COLO829 (cell line): Measurements from ENCODE around the gene MRI1.
A peak's percentile ranks its signal among the peaks of the same experiment; 100 is the strongest.
"Not testable (repeated sequence)": the region's sequence is repeated elsewhere in the genome, so short reads cannot be mapped to it uniquely, and the experiment has no call there.

Experiments
- DNase-seq: peaks from one replicate; pipeline ENCODE4 v3.0.0; 2012; ENCODE audit warnings: low spot score

Gene MRI1

DNA sequence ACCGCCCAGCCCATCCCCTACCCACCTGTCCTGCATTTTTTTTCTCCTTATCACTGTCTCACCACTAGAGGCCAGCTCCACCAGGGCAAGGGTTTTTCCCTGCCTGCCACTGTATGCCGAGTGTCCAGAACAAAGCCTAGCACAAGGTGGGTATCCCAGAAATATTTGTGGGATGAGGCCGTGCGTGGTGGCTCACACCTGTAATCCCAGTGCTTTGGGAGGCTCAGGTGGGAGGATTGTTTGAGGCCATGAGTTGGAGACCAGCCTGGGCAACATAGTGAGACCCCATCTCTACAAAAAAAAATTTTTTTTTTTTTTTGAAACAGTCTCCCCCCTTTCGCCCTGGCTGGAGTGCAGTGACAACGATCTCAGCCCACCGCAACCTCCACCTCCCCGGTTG is 2.9 kb upstream of the MRI1 start:
- DNase-seq, result no peak

GRCh38 chr19:13762635-13763235 is 1.6 kb upstream of the MRI1 start:
- no peak for DNase-seq

- no peak for DNase-seq
These were observed 1.1 kb upstream of the MRI1 start for GRCh38 chr19:13763265-13763664.

GRCh38 chr19:13764821-13765394 is 586 bp downstream of the MRI1 start:
- no peak for DNase-seq

- no peak for DNase-seq
These were observed 1.2 kb downstream of the MRI1 start for GRCh38 chr19:13765395-13766094.

DNA sequence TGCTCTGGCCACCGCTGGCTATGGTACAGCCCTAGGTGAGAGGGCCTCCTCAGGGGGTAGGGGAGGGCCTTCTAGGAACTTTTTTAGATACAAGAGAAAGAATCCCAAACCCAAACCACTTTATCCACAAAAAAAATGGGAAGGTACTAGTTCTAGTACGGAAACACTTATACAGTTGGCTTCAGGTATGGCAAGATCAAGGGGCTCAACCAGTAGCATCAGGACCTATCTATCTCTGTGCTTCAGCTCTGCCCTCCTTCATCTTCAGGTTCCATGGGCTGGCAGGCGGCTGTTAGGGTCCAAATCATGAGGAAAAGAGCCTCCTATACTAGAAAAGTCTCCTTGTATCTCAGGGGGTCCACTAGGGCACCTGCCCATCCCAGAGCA is 1.8 kb downstream of the MRI1 start:
- DNase-seq, result no peak

DNA sequence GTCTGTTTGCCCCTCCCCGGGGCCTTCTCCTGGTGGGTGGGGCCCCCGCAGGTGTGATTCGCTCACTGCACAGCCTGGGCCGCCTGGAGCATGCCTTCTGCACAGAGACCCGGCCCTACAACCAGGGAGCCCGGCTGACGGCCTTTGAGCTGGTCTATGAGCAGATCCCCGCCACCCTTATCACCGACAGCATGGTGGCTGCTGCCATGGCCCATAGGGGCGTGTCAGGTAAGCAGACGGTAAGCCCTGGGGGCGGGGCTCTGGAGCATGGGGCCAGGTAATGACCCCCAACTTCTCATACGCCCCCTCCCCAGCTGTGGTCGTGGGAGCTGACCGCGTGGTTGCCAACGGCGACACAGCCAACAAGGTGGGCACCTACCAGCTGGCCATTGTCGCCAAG is 4.2 kb downstream of the MRI1 start:
- no peak for DNase-seq

- no peak for DNase-seq
These were observed 5.8 kb downstream of the MRI1 start for GRCh38 chr19:13770013-13770635.

- peak; percentile 93 for DNase-seq
These were observed 10.2 kb downstream of the MRI1 start, which contains the start of gene C19orf53 for GRCh38 chr19:13774217-13775191. Gene C19orf53, plus strand, starts transcription at chr19:13774456. Its CDS starts 22 bp downstream, at chr19:13774478.

- no peak for DNase-seq
These were observed 14.1 kb downstream of the MRI1 start for GRCh38 chr19:13778398-13778797.

DNA sequence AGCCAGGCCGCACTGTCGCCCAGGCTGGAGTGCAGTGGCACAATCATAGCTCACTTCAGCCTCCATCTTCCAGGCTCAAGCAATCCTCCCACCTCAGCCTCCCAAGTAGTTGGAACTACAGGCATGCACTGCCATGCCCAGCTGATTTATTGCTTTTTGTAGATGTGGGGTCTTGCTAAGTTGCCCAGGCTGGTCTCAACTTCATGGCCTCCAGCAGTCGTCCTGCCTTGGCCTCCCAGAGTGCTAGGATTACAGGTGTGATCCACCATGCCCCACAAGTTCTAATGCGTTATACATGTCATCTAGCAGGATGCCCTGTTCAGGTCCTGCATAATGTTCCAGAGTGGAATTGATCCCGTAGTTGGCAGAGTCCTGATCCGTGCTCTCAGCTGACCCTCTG is 14.5 kb downstream of the MRI1 start:
- no peak for DNase-seq

- DNase-seq, result not testable (repeated sequence)
These were observed 15.5 kb downstream of the MRI1 start for GRCh38 chr19:13779794-13780193.

DNA sequence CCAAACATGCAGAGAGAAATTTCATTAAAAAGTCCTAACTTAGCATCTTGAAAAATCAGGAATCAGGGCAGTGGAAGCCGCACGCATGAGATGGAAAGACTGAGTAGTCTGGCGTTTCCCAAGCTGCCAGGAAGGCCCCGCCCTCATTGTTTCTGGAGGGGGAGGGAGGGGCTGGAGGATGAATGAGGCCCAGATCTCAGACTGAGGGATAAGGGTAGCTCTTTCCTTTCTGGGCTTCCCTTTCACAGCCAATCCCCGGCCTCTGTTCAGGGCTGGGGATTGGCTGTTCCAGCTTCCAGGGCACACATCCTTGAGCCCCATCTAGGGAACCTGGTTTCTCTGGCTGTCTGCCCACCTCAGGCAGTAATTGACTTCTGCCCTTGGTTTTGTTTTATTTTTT is 17.2 kb downstream of the MRI1 start:
- DNase-seq, result peak; percentile 88

- DNase-seq, result no peak
These were observed 18.2 kb downstream of the MRI1 start for GRCh38 chr19:13782537-13782936.

GRCh38 chr19:13783565-13784500 is 19.5 kb downstream of the MRI1 start:
- DNase-seq, result no peak

DNA sequence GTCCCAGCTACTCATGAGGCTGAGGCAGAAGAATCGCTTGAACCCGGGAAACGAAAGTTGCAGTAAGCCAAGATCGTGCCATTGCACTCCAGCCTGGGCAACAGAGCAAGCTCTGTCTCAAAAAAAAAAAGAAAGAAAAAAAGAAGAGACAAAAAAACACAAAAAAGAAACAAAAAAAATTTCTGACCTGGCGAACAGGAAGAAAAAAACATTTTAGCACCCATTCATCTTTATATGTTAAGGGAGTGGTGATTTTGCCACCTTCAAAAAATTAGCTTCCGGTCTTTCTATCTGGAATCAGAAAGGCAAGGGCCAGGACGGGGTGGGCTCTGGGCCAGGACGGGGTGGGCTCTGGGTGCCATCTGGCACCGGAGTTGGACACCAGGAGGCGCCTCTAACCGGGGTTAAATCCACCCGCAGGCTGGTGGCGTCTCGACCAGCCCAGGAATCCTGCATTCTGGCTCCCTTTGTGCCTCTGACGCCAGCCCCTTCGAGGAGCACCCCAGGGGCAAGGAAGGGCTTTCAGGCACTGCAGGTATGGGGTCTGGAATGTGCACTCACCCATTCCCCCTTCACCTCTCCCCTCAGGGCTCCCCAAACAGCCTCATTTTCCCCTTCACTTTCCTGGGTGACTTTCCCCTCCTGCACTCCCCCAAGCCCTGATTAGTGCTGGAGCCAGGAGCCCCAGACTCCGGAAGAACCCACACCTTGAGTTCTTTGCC is 20.6 kb downstream of the MRI1 start:
- peak; percentile 48 for DNase-seq

GRCh38 chr19:13788991-13789390 is 24.7 kb downstream of the MRI1 start:
- no peak for DNase-seq

- no peak for DNase-seq
These were observed 26.0 kb downstream of the MRI1 start for GRCh38 chr19:13790354-13790753.

DNA sequence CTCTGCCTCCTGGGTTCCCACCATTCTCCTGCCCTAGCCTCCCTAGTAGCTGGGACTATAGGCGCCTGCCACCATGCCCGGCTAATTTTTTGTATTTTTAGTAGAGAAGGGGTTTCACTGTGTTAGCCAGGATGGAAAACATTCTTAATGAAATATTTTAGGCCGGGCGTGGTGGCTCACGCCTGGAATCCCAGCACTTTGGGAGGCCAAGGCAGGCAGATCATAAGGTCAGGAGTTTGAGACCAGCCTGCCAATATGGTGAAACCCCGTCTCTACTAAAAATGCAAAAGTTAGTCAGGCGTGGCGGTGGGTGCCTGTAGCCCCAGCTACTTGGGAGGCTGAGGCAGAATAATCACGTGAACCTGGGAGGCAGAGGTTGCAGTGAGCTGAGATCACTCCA is 29.0 kb downstream of the MRI1 start:
- DNase-seq, result not testable (repeated sequence)

DNA sequence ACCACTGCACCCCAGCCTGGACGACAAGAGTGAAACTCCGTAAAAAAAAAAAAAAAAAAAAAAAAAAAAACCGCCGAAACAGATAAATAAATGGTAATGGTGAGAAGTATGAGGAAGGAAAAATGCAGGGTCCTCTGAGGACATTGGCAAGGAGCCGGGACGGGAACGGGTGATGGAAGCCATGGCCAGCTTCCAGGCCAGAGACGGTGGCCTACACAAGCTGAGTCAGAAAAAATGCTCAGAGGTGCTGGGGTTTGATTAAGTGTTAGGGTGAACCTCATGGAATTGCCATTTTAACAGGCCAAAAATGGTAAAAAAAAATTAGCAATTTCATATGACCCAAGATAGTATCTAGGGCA is 30.1 kb downstream of the MRI1 start:
- no peak for DNase-seq
